OCI-LY7 (cell line): ENCODE results near the gene LHFPL6. TPM values are rescaled to one million over a fixed set of nuclear protein-coding genes. Genes with fewer than 3 reads are reported as not detected.

ENCODE experiments used
- BruUV-seq: library from RNA; stranded (reverse); fragments of 400-500 nt; replicated peaks from 2 replicates; lab custom pipeline; 2021; lab: Mats Ljungman, UMichigan
- CTCF ChIA-PET: fragments of 300-600 bp; sonication (Branson Sonifier 250); formaldehyde crosslinking; loops from one replicate; lab custom pipeline; 2022; ENCODE audit warnings: antibody characterized with exemption; ENCODE audit not compliant: unreplicated experiment; lab: Charles Lee
- POLR2A ChIA-PET: fragments of 300-600 bp; sonication (Branson Sonifier 250); formaldehyde crosslinking; loops from one replicate; lab custom pipeline; 2022; ENCODE audit warnings: antibody characterized with exemption; lab: Charles Lee
- DNase-seq: peaks from one replicate; pipeline ENCODE4 v3.0.0-alpha.2; 2015; ENCODE audit warnings: low spot score
- H2AFZ ChIP-seq: fragments of 200-600 bp; sonication (generic), shearing (Covaris generic); 2 replicates; pipeline ENCODE4 v1.6.1; 2014; ENCODE audit warnings: mild to moderate bottlenecking, antibody characterized with exemption, low read length, moderate library complexity
- H3K27ac ChIP-seq: fragments of 200-600 bp; sonication (generic); 2 replicates; pipeline ENCODE4 v1.5.1; 2014; ENCODE audit warnings: mixed run types, low read depth, mild to moderate bottlenecking, moderate library complexity, low read length, inconsistent platforms; ENCODE audit not compliant: poor library complexity, severe bottlenecking
- H3K36me3 ChIP-seq: fragments of 200-600 bp; sonication (generic); 2 replicates; pipeline ENCODE4 v1.6.1; 2014; ENCODE audit warnings: mild to moderate bottlenecking, antibody characterized with exemption, low read length, moderate library complexity, mixed read lengths; ENCODE audit not compliant: insufficient read depth
- H3K4me1 ChIP-seq: fragments of 200-600 bp; sonication (generic); 2 replicates; pipeline ENCODE4 v1.5.1; 2014; ENCODE audit warnings: mild to moderate bottlenecking, low read length; ENCODE audit not compliant: insufficient read depth, poor library complexity, severe bottlenecking
- H3K4me2 ChIP-seq: fragments of 200-600 bp; sonication (generic); 2 replicates; pipeline ENCODE4 v1.6.1; 2014; ENCODE audit warnings: mild to moderate bottlenecking, low read length
- H3K4me3 ChIP-seq: fragments of 200-600 bp; sonication (generic); 2 replicates; pipeline ENCODE4 v1.5.1; 2014; ENCODE audit warnings: mild to moderate bottlenecking, low read depth, low read length; ENCODE audit not compliant: poor library complexity, severe bottlenecking
- H3K79me2 ChIP-seq: fragments of 200-600 bp; sonication (generic); 2 replicates; pipeline ENCODE4 v1.6.1; 2016; ENCODE audit warnings: low read depth, mild to moderate bottlenecking, low read length, moderate library complexity, mixed read lengths; ENCODE audit not compliant: insufficient read depth
- H3K9me2 ChIP-seq: fragments of 200-600 bp; sonication (generic); 2 replicates; pipeline ENCODE4 v1.6.1; 2016; ENCODE audit warnings: mild to moderate bottlenecking, low read length, mixed read lengths; ENCODE audit not compliant: insufficient read depth
- H3K9me3 ChIP-seq: fragments of 200-600 bp; sonication (generic); 2 replicates; pipeline ENCODE4 v1.6.1; 2014; ENCODE audit warnings: mild to moderate bottlenecking, mixed run types, low read length, mixed read lengths
- H4K20me1 ChIP-seq: fragments of 200-600 bp; sonication (generic); 2 replicates; pipeline ENCODE4 v1.6.1; 2014; ENCODE audit warnings: mild to moderate bottlenecking, antibody characterized with exemption, low read length, moderate library complexity, mixed read lengths; ENCODE audit not compliant: insufficient read depth
- CTCF ChIP-seq: fragments of 200-600 bp; sonication (generic); conservative IDR thresholded peaks from 2 replicates; pipeline ENCODE4 v1.5.1; 2014; ENCODE audit warnings: mild to moderate bottlenecking, antibody characterized with exemption, low read length, moderate library complexity, mixed read lengths
- EZH2phosphoT487 ChIP-seq: fragments of 200-600 bp; sonication (generic); IDR thresholded peaks from 2 replicates; pipeline ENCODE4 v1.6.1; 2018; ENCODE audit warnings: low read depth, borderline replicate concordance, mild to moderate bottlenecking, mixed run types, antibody characterized with exemption, low read length, moderate library complexity, mixed read lengths
- intact Hi-C: fragments of 100-400 bp; cut with micrococcal nuclease; formaldehyde crosslinking; loops from one replicate; pipeline ENCODE4 v1.10.0; 2022; ENCODE audit not compliant: unreplicated experiment
- total RNA-seq, 2 experiments: library from RNA; depleted of rRNA in 1 of 2; stranded (reverse); fragments of >200 nt in 1 of 2; shearing (Covaris generic) in 1 of 2; gene quantifications; 2 replicates each; pipeline ENCODE4 v1.2.3, GENCODE V29; 2014 to 2022

Gene LHFPL6
- total RNA-seq, 2 experiments from 2014 or later: 15.1 to 27.7 TPM

DNA sequence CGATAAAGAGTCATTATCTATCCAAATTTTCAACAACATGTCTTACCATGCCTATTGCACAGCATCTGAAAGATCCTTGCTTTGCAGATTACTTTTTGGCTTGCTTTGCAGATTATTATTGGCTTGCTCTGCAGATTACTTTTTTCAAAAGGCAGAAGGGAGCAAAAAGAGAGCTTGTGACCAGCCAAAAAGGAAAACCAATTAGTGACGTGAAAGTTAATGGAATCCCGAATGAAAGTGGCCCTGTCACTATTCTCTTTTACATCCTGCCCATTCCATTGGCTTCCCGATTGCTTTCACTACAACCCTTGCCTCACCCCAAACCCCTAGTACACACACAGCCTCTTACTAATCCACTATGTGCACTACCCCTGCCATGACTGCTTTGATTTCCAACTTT, 81.3 kb downstream of the LHFPL6 start:
- intact Hi-C loops: no loop called here
- H3K36me3 ChIP-seq: no peaks in the 10 kb centered on the region
- ChIA-PET POLR2A (interaction anchor here (0.6 kb wide), 1 partner anchor 10 kb away, joined by 5 read pairs; no protein-coding TSS in a partner anchor), CTCF (no interaction called here)
- H3K4me2 ChIP-seq: no peak overlapping the region
- BruUV-seq: no TSS peak
- H3K4me1 ChIP-seq: no peaks in the 10 kb centered on the region
- no peaks in the 10 kb centered on the region for H3K9me2 ChIP-seq
- H3K9me3 ChIP-seq: no peaks in the 10 kb centered on the region
- no peaks in the 10 kb centered on the region for H4K20me1 ChIP-seq
- H3K79me2 ChIP-seq: no peaks in the 10 kb centered on the region
- TF ChIP-seq EZH2phosphoT487 (no peak), CTCF (no peak)
- H3K27ac ChIP-seq: no peak overlapping the region
- H2AFZ ChIP-seq: no peak overlapping the region
- no peak overlapping the region for H3K4me3 ChIP-seq
- no peak for DNase-seq

DNA sequence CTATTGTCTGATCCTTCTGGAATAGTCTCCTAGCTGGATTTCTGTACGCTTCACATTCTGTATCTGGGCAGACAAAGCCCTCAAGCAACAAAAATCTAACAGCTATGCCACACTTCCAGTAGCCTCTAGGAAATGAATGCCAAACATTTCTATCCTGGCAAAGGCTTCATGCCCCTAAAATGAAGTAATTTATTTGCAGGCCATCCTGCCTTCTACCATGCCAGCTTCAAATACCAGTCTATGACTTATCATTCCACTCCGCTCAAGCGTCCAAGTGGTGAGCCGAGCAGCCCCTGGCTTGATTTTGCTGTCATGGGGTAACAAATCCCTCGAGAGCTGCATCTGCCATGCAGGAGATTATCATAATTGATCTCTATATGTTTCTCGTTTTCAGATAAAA, 86.9 kb downstream of the LHFPL6 start:
- no TSS peak for BruUV-seq
- Histone ChIP-seq H3K4me2 (no peak overlapping the region), H3K36me3 (no peaks in the 10 kb centered on the region), H4K20me1 (0 out of 2 replicates have a peak, but pooled peaks cover 5% of the 10 kb centered on the region), H3K9me2 (no peaks in the 10 kb centered on the region), H3K9me3 (no peaks in the 10 kb centered on the region), H3K79me2 (peaks cover 6% of the 10 kb centered on the region; the same call in 1 of the 2 replicates), H3K4me1 (peaks cover 1% of the 10 kb centered on the region), H2AFZ (no peak overlapping the region), H3K27ac (no peak overlapping the region), H3K4me3 (no peak overlapping the region)
- ChIA-PET CTCF (no interaction called here), POLR2A (interaction anchor here (1.2 kb wide), 2 partner anchors 9 to 22 kb away, joined by 3 to 4 read pairs; no protein-coding TSS in a partner anchor)
- intact Hi-C loops: no loop called here
- no peak for DNase-seq
- no peak for TF ChIP-seq EZH2phosphoT487
- no peak for TF ChIP-seq CTCF

DNA sequence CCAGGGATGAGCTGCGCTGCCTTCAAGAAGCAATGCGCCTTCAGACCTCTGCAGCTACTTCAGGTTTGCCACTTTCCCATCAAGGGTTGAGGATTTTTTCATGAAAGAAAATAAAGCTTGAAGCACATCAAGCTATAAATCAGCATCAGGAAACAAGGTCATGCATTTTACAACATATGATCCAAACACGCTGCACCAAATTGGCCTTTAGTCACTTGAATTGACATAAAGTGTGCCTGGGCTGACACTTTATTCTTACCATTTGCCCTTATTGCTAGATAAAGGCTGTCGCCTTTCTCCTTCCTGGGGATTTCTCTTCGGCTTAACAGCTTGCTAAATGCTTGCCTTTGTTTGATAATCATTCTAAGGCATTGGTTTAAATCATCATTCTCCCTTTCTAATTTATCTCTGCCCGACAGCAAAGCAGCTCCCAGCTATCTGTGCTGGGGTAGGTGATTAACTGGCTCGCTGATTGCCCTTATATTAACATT, 87.7 kb downstream of the LHFPL6 start:
- no peak for DNase-seq
- Histone ChIP-seq H3K9me2 (no peaks in the 10 kb centered on the region), H3K79me2 (peaks cover 7% of the 10 kb centered on the region; the same call in 1 of the 2 replicates), H3K27ac (no peak overlapping the region), H3K4me3 (no peak overlapping the region), H4K20me1 (0 out of 2 replicates have a peak, but pooled peaks cover 5% of the 10 kb centered on the region), H3K4me2 (no peak overlapping the region), H3K36me3 (no peaks in the 10 kb centered on the region), H2AFZ (no peak overlapping the region), H3K4me1 (peaks cover 9% of the 10 kb centered on the region), H3K9me3 (no peaks in the 10 kb centered on the region)
- CTCF ChIA-PET: no interaction called here
- TF ChIP-seq EZH2phosphoT487 (no peak), CTCF (no peak)
- intact Hi-C loops: no loop called here
- POLR2A ChIA-PET: interaction anchor here (0.6 to 1.2 kb wide), 4 partner anchors 8 to 1815 kb away, joined by 3 read pairs; no protein-coding TSS in a partner anchor
- no TSS peak for BruUV-seq
